Stimulated activated naive CD8-positive, alpha-beta T cell treated with anti-CD3 and anti-CD28 coated beads, Interleukin-15, amount 100 ng/mL, for 72 hours (primary cell): ENCODE results near the gene C10orf105.

Experiments
- ATAC-seq: fragments of 150-1000 bp; cut with Tn5 transposase; 2 replicates; pipeline ENCODE4 v1.10.0; 2021; ENCODE audit warnings: mild to moderate bottlenecking, moderate library complexity
- DNase-seq, 2 donors: peaks; one replicate each; pipeline ENCODE4 v3.0.0; 2021 to 2022
- H3K27ac Mint-ChIP-seq, 2 donors: one replicate each; pipeline ENCODE4 v1.8.0; 2022; ENCODE audit warnings: mild to moderate bottlenecking in 2 of 2, mixed read lengths in 2 of 2, moderate library complexity in 2 of 2
- H3K27me3 Mint-ChIP-seq: one replicate; pipeline ENCODE4 v1.8.0; 2022; ENCODE audit warnings: mixed read lengths
- H3K4me1 Mint-ChIP-seq: one replicate; pipeline ENCODE4 v1.8.0; 2022; ENCODE audit warnings: mild to moderate bottlenecking, mixed read lengths
- H3K4me3 Mint-ChIP-seq, 2 donors: one replicate each; pipeline ENCODE4 v1.8.0; 2022; ENCODE audit warnings: mild to moderate bottlenecking in 2 of 2, mixed read lengths in 2 of 2, moderate library complexity in 1 of 2
- H3K9me3 Mint-ChIP-seq, 2 donors: one replicate each; pipeline ENCODE4 v1.8.0; 2022; ENCODE audit warnings: mixed read lengths in 2 of 2

The C10orf105 gene

GRCh38 chr10:71706216-71707121, 13.1 kb downstream of the C10orf105 start:
- DNase-seq (no peak), ATAC-seq (no peak)
- no peak overlapping the region for H3K27ac Mint-ChIP-seq
- H3K4me3 Mint-ChIP-seq = no peak overlapping the region
- no peaks in the 10 kb centered on the region for H3K9me3 Mint-ChIP-seq
- H3K4me1 Mint-ChIP-seq = peaks cover 39% of the 10 kb centered on the region
- no peaks in the 10 kb centered on the region for H3K27me3 Mint-ChIP-seq

GRCh38 chr10:71705582-71705981, 14.0 kb downstream of the C10orf105 start:
- no peak overlapping the region for H3K27ac Mint-ChIP-seq
- no peak for DNase-seq
- H3K27me3 Mint-ChIP-seq = no peaks in the 10 kb centered on the region
- no peaks in the 10 kb centered on the region for H3K9me3 Mint-ChIP-seq
- H3K4me1 Mint-ChIP-seq = peaks cover 38% of the 10 kb centered on the region
- no peak for ATAC-seq
- no peak overlapping the region for H3K4me3 Mint-ChIP-seq

GRCh38 chr10:71704816-71705215, 14.8 kb downstream of the C10orf105 start:
- no peak for DNase-seq
- H3K27me3 Mint-ChIP-seq = no peaks in the 10 kb centered on the region

GRCh38 chr10:71703577-71703976, 16.0 kb downstream of the C10orf105 start:
- DNase-seq = no peak
- H3K27me3 Mint-ChIP-seq = no peaks in the 10 kb centered on the region
- no peak overlapping the region for H3K27ac Mint-ChIP-seq
- no peak for ATAC-seq
- no peaks in the 10 kb centered on the region for H3K9me3 Mint-ChIP-seq
- H3K4me1 Mint-ChIP-seq = peaks cover 36% of the 10 kb centered on the region
- H3K4me3 Mint-ChIP-seq = no peak overlapping the region

More at GRCh38 chr10:71704816-71705215, 14.8 kb downstream of the C10orf105 start:
- no peak overlapping the region for H3K27ac Mint-ChIP-seq
- H3K9me3 Mint-ChIP-seq = no peaks in the 10 kb centered on the region
- no peak overlapping the region for H3K4me3 Mint-ChIP-seq
- H3K4me1 Mint-ChIP-seq = peaks cover 34% of the 10 kb centered on the region
- ATAC-seq = no peak

- Mint-ChIP-seq H3K27ac (no peak overlapping the region), H3K4me3 (no peak overlapping the region), H3K27me3 (no peaks in the 10 kb centered on the region), H3K4me1 (peaks cover 42% of the 10 kb centered on the region), H3K9me3 (no peaks in the 10 kb centered on the region)
- DNase-seq (no peak), ATAC-seq (no peak)
These were observed 18.0 kb downstream of the C10orf105 start for GRCh38 chr10:71701496-71702132.

GRCh38 chr10:71700731-71701368, 18.7 kb downstream of the C10orf105 start:
- peaks cover 45% of the 10 kb centered on the region for H3K4me1 Mint-ChIP-seq
- no peak overlapping the region for H3K4me3 Mint-ChIP-seq
- no peak for DNase-seq
- H3K27ac Mint-ChIP-seq = no peak overlapping the region
- ATAC-seq = no peak
- H3K27me3 Mint-ChIP-seq = no peaks in the 10 kb centered on the region
- no peaks in the 10 kb centered on the region for H3K9me3 Mint-ChIP-seq

GRCh38 chr10:71698737-71699136, 20.8 kb downstream of the C10orf105 start:
- peaks cover 65% of the 10 kb centered on the region for H3K4me1 Mint-ChIP-seq
- H3K27ac Mint-ChIP-seq = peak overlapping the region in 1 of 2 donors; percentile 45
- ATAC-seq (peak; percentile 19), DNase-seq (no peak)
- no peaks in the 10 kb centered on the region for H3K9me3 Mint-ChIP-seq
- peak overlapping the region; percentile 7 to 9 for H3K4me3 Mint-ChIP-seq
- H3K27me3 Mint-ChIP-seq = no peaks in the 10 kb centered on the region

- Mint-ChIP-seq H3K27me3 (no peaks in the 10 kb centered on the region), H3K4me3 (peak overlapping the region; percentile 7 to 9), H3K4me1 (peaks cover 68% of the 10 kb centered on the region), H3K9me3 (no peaks in the 10 kb centered on the region), H3K27ac (peak overlapping the region; percentile 27 to 45)
- DNase-seq (peak; percentile 71 to 83), ATAC-seq (peak; percentile 88)
These were observed 21.5 kb downstream of the C10orf105 start for GRCh38 chr10:71697938-71698709.

GRCh38 chr10:71696628-71697326, 22.8 kb downstream of the C10orf105 start:
- peaks cover 62% of the 10 kb centered on the region for H3K4me1 Mint-ChIP-seq
- no peaks in the 10 kb centered on the region for H3K27me3 Mint-ChIP-seq
- H3K27ac Mint-ChIP-seq = no peak overlapping the region
- peak; percentile 47 for ATAC-seq
- H3K4me3 Mint-ChIP-seq = no peak overlapping the region
- no peaks in the 10 kb centered on the region for H3K9me3 Mint-ChIP-seq
- peak; percentile 61 to 65 for DNase-seq

- ATAC-seq = no peak
- no peaks in the 10 kb centered on the region for H3K27me3 Mint-ChIP-seq
- no peak for DNase-seq
- H3K4me1 Mint-ChIP-seq = peaks cover 56% of the 10 kb centered on the region
- no peak overlapping the region for H3K27ac Mint-ChIP-seq
- no peak overlapping the region for H3K4me3 Mint-ChIP-seq
- no peaks in the 10 kb centered on the region for H3K9me3 Mint-ChIP-seq
These were observed 23.8 kb downstream of the C10orf105 start for GRCh38 chr10:71695502-71696476.

GRCh38 chr10:71694567-71694968, 25.0 kb downstream of the C10orf105 start:
- Mint-ChIP-seq H3K27me3 (no peaks in the 10 kb centered on the region), H3K4me1 (peaks cover 55% of the 10 kb centered on the region)

GRCh38 chr10:71694039-71694501, 25.5 kb downstream of the C10orf105 start:
- H3K9me3 Mint-ChIP-seq = no peaks in the 10 kb centered on the region
- DNase-seq = no peak
- H3K4me3 Mint-ChIP-seq = peak overlapping the region; percentile 40 to 82
- ATAC-seq = no peak
- H3K27me3 Mint-ChIP-seq = no peaks in the 10 kb centered on the region
- peak overlapping the region; percentile 51 to 79 for H3K27ac Mint-ChIP-seq
- peaks cover 50% of the 10 kb centered on the region for H3K4me1 Mint-ChIP-seq

More at GRCh38 chr10:71694567-71694968, 25.0 kb downstream of the C10orf105 start:
- H3K27ac Mint-ChIP-seq = peak overlapping the region; percentile 51 to 79
- DNase-seq (peak; percentile 28 to 46), ATAC-seq (peak; percentile 41)
- H3K4me3 Mint-ChIP-seq = peak overlapping the region; percentile 40 to 82
- H3K9me3 Mint-ChIP-seq = no peaks in the 10 kb centered on the region

- DNase-seq (no peak), ATAC-seq (no peak)
- peaks cover under 1 to 2% of the 10 kb centered on the region in 2 donors for H3K9me3 Mint-ChIP-seq
- no peak overlapping the region for H3K27ac Mint-ChIP-seq
- H3K4me1 Mint-ChIP-seq = peaks cover 44% of the 10 kb centered on the region
- H3K27me3 Mint-ChIP-seq = no peaks in the 10 kb centered on the region
- no peak overlapping the region for H3K4me3 Mint-ChIP-seq
These were observed 26.2 kb downstream of the C10orf105 start for GRCh38 chr10:71693377-71693776.
